Colonic mucosa (tissue), 4 donors: ENCODE measurements around the gene CALN1. TPM values are rescaled to one million over a fixed set of nuclear protein-coding genes. Genes with fewer than 3 reads are reported as not detected.

Source experiments
- DNase-seq: peaks from one replicate; pipeline ENCODE4 v3.0.0-alpha.2; 2020
- H3K27ac ChIP-seq: fragments of 200-600 bp; one replicate; pipeline ENCODE4 v1.8.0; 2021
- H3K27me3 ChIP-seq: fragments of 200-600 bp; one replicate; pipeline ENCODE4 v1.8.0; 2021
- H3K36me3 ChIP-seq: fragments of 200-600 bp; one replicate; pipeline ENCODE4 v1.8.0; 2021
- H3K4me1 ChIP-seq: fragments of 200-600 bp; one replicate; pipeline ENCODE4 v1.8.0; 2021; ENCODE audit warnings: mild to moderate bottlenecking
- H3K4me3 ChIP-seq: fragments of 200-600 bp; one replicate; pipeline ENCODE4 v1.8.0; 2021
- H3K9ac ChIP-seq, 2 donors: one replicate each; pipeline ENCODE4 v1.7.0; 2013; ENCODE audit warnings: control low read depth in 2 of 2, low read depth in 2 of 2, low read length in 2 of 2
- H3K9me3 ChIP-seq: fragments of 200-600 bp; one replicate; pipeline ENCODE4 v1.8.0; 2021
- intact Hi-C: fragments of 100-400 bp; cut with DNase I; formaldehyde crosslinking; loops from one replicate; pipeline ENCODE4 v1.14.1; 2022
- total RNA-seq, 2 donors: library from RNA; stranded (reverse); fragmentation: NEBNext Ultra II Directional in 1 of 2; extraction: Animal tissue kit (Norgen Biotek cat#: 25700) in 1 of 2; gene quantifications; one replicate each; pipeline ENCODE4 v1.2.1, GENCODE V29; 2021
- TF ChIP-seq, protein P1 (sequence below): fragments of 200-600 bp; IDR thresholded peaks from one replicate; pipeline ENCODE4 v1.8.0; 2022; ENCODE audit warnings: antibody characterized with exemption, mild to moderate bottlenecking
- donor health status: healthy.
- donor health status: DM: no; HTN: no; CAD: no.
- donor health status: DM: no; HTN: no; CAD: no.

CALN1 gene
- total RNA-seq, 2 donors from 2014 or later, result 0.37 TPM; not detected in 1

DNA sequence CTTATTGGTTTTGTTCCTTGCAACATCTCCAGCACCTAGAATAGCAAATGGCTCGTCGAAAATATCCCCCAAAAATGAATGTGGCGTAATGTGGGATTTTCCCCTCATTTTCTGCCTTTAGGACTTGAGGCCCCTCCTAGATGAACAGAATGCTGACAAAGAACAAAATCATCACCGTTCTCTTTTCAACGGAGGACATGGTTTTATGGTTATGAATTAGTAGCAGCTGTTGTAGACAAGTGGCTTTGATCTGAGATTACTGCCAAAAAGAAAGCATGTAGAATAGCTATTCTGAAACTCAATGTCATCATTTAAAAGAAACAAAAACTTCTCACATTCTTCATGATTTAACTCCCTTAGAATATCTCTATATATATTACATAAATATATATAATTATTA lies 17.2 kb upstream of the CALN1 start:
- intact Hi-C loops, result no loop called here
- H3K4me1 ChIP-seq, result no peaks in the 10 kb centered on the region
- no peaks in the 10 kb centered on the region for H3K27me3 ChIP-seq
- TF ChIP-seq, protein P1, sequence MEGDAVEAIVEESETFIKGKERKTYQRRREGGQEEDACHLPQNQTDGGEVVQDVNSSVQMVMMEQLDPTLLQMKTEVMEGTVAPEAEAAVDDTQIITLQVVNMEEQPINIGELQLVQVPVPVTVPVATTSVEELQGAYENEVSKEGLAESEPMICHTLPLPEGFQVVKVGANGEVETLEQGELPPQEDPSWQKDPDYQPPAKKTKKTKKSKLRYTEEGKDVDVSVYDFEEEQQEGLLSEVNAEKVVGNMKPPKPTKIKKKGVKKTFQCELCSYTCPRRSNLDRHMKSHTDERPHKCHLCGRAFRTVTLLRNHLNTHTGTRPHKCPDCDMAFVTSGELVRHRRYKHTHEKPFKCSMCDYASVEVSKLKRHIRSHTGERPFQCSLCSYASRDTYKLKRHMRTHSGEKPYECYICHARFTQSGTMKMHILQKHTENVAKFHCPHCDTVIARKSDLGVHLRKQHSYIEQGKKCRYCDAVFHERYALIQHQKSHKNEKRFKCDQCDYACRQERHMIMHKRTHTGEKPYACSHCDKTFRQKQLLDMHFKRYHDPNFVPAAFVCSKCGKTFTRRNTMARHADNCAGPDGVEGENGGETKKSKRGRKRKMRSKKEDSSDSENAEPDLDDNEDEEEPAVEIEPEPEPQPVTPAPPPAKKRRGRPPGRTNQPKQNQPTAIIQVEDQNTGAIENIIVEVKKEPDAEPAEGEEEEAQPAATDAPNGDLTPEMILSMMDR, result no peak
- no peak overlapping the region for H3K9ac ChIP-seq
- DNase-seq, result no peak
- no peaks in the 10 kb centered on the region for H3K9me3 ChIP-seq
- no peak overlapping the region for H3K27ac ChIP-seq
- H3K36me3 ChIP-seq, result no peaks in the 10 kb centered on the region
- no peak overlapping the region for H3K4me3 ChIP-seq

DNA sequence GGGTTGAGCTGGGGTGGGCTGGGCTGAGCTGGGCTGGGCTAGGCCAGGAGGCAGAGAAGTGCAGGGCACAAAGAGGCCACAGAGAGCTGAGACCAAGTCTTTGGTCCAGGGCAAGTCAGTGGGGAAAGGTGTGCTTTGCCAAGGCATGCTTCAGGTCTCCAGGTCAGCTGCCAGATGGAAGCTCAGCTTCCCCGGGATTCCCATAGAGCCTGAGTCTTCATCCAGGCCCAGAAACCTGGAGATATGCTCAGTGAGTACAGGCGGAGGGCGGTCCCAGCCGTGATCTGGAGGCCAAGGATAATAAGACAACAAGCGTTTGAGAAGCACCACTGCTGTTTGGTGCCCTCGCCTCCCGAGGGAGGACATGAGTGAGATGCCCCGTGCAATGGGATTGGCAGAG lies 4.7 kb upstream of the CALN1 start:
- TF ChIP-seq, protein P1, result no peak
- H3K27me3 ChIP-seq, result no peaks in the 10 kb centered on the region
- no peak overlapping the region for H3K9ac ChIP-seq
- no peak overlapping the region for H3K27ac ChIP-seq
- H3K4me3 ChIP-seq, result no peak overlapping the region
- DNase-seq, result no peak
- intact Hi-C loops, result no loop called here
- H3K4me1 ChIP-seq, result no peaks in the 10 kb centered on the region
- no peaks in the 10 kb centered on the region for H3K36me3 ChIP-seq
- no peaks in the 10 kb centered on the region for H3K9me3 ChIP-seq

DNA sequence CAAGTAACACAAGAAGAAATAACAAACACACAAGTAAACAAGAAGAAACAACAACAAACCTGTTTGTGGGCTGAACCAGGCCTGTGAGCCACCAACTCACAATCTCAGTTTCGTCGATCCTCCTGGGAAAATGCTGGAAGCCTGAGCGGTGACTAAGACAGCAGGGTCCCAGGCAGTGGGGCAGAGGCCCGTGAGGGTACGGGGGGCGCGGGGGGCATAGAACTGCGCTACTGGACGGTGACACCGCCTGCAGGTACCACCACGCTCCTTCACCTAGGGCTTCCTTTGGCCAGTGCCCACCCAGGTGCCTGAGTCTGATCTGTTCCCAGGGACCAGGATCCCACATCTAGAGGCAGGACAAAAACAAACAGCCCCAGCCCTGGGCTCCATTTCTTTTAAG lies 3.4 kb upstream of the CALN1 start:
- H3K27me3 ChIP-seq, result no peaks in the 10 kb centered on the region
- intact Hi-C loops, result no loop called here
- TF ChIP-seq, protein P1, result no peak
- DNase-seq, result no peak
- no peaks in the 10 kb centered on the region for H3K9me3 ChIP-seq
- no peak overlapping the region for H3K4me3 ChIP-seq
- no peaks in the 10 kb centered on the region for H3K4me1 ChIP-seq
- no peak overlapping the region for H3K27ac ChIP-seq
- no peak overlapping the region for H3K9ac ChIP-seq
- H3K36me3 ChIP-seq, result no peaks in the 10 kb centered on the region

- H3K4me3 ChIP-seq, result no peak overlapping the region
- H3K4me1 ChIP-seq, result no peaks in the 10 kb centered on the region
- no peak overlapping the region for H3K27ac ChIP-seq
- intact Hi-C loops, result no loop called here
- TF ChIP-seq, protein P1, result no peak
- no peaks in the 10 kb centered on the region for H3K27me3 ChIP-seq
- H3K36me3 ChIP-seq, result no peaks in the 10 kb centered on the region
- no peak overlapping the region for H3K9ac ChIP-seq
- H3K9me3 ChIP-seq, result no peaks in the 10 kb centered on the region
- DNase-seq, result no peak
Observed at GRCh38 chr7:72413886-72414285, 1.7 kb upstream of the CALN1 start.

DNA sequence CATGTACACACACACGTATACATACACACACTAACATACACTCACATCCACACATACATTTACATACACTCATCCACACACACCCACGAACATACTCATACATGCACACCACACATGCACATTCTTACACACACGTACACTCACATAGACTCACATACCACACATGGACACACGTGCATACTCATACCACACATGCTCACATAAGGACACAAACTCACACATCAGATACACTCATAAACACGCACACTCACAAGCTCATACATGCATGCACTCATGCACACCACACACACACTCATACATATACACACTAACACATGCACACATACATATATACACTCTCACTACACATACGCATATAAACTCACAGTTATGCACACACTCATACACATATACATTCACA lies 1.2 kb upstream of the CALN1 start:
- H3K36me3 ChIP-seq, result no peaks in the 10 kb centered on the region
- H3K4me3 ChIP-seq, result no peak overlapping the region
- TF ChIP-seq, protein P1, result no peak
- no peak overlapping the region for H3K9ac ChIP-seq
- H3K4me1 ChIP-seq, result no peaks in the 10 kb centered on the region
- no peaks in the 10 kb centered on the region for H3K27me3 ChIP-seq
- H3K27ac ChIP-seq, result no peak overlapping the region
- DNase-seq, result no peak
- intact Hi-C loops, result no loop called here
- no peaks in the 10 kb centered on the region for H3K9me3 ChIP-seq

DNA sequence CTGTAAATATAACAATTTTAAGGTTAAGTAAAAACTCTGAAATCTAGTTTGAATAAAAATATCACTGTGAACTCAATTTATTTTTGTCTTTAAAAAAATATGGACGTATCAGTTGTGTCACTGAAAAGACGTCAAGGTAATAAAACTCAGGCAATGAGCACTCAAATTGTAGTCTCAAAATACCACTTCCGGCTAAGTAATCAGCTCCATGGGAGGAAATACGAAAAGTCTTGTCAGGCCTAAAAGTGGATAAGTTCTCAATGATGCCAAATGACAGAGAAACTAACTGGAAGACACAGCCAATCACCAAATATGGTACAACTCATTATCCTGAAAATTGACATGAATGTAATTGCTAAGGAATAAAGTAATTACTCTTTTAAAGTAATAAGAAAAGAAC lies 719 bp downstream of the CALN1 start:
- intact Hi-C loops, result no loop called here
- TF ChIP-seq, protein P1, result no peak
- no peak for DNase-seq
- no peaks in the 10 kb centered on the region for H3K9me3 ChIP-seq
- H3K9ac ChIP-seq, result no peak overlapping the region
- H3K4me3 ChIP-seq, result no peak overlapping the region
- H3K27me3 ChIP-seq, result no peaks in the 10 kb centered on the region
- H3K4me1 ChIP-seq, result no peaks in the 10 kb centered on the region
- no peak overlapping the region for H3K27ac ChIP-seq
- no peaks in the 10 kb centered on the region for H3K36me3 ChIP-seq
